ENCODE data around the gene TSR1.
"Not testable (repeated sequence)": the region's sequence is repeated elsewhere in the genome, so short reads cannot be mapped to it uniquely, and the experiment has no call there.

Gene TSR1

DNA sequence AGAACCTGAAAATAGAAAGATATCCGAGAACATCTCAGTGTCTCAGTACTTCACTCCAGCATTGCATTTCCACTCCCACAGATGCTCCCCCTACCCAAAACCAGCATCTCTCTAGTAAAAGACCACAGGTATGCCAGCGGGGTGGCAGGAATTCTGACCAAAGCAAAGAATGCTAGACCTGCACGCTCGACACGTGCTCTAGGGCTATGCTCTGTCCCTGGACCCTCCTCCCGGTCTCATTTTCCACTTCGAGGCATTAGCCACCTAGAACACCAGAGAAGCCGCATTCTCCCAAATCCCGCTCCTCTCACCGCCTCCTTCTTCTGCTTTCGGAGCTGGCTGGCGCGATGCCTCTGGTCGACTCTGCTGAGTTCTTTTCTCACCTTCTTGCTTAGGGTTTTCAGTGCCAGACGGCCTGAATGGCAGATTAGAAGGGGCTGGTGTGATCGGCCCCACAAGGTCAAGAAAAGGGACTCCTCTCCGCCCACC lies 487 bp downstream of the TSR1 start:
- no peak for DNase-seq

DNA sequence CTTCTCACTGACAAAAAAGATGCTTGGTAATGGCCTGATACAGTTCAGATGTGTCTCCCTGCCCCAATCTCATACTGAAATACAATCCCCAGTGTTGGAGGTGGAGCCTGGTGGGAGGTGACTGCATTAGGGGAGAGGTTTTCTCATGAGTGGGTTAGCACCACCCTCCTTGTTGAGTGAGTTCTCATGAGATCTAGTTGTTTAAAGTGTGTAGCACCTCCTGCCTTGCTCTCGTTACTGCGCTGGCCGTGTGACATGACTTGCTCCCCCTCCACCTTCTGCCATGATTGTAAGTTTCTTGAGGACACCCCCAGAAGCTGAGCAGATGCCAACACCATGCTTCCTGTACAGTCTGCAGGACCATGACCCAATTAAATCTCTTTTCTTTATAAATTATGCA lies 5.0 kb downstream of the TSR1 start:
- DNase-seq: no peak

DNA sequence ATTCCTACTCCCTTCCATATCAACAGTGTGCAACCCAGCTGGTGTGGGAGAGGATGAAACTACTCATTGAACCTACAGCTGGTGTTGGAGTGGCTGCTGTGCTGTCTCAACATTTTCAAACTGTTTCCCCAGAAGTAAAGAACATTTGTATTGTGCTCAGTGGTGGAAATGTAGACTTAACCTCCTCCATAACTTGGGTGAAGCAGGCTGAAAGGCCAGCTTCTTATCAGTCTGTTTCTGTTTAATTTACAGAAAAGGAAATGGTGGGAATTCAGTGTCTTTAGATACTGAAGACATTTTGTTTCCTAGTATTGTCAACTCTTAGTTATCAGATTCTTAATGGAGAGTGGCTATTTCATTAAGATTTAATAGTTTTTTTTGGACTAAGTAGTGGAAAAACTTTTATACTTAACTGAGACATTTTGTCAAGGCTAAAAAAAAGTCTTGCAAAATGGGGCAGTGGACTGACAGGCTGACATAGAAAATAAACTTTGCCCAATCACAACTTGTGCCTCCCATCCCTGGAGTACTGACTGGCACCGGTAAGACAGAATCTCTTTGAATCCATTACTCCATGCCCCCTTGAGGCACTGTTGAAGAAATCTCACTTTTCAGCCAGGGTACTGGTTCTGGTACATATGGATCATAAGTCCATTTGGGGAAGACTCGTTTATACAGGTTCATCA lies 12.5 kb downstream of the TSR1 start:
- DNase-seq: no peak

DNA sequence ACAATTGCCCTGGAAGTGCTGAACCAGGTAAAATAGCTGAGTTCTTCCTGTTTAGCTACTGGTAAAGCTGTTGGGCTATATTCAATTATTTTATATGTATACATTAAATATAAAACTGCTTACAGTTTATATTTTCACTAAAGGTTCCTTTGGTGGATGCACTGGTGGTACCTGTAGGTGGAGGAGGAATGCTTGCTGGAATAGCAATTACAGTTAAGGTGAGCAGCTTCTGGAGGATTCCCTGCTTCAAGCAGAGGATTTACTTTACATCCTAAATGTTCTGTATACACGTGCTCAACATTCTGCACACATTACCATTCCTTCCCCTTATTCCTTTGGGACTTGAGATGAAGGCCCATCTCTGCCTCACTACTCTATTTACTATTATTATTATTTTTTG lies 14.9 kb downstream of the TSR1 start:
- DNase-seq: no peak

DNA sequence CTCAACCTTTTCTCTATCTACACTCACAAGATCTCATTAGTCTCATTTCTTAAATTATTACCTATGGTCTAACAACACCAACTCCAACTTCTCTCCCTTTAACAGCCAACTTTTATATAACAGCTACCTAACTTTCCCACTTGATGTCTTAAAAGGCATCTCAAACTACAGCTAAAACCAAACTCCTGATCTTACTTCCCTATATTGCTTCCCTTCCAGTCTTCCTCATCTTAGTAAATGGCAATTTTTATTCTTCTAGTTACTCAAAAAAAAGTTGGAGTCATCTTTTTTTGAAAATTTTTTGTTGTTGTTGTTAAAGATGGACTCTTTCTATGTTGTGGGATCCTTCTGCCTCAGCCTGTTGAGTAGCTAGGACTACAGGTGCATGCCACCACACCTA lies 17.2 kb downstream of the TSR1 start:
- DNase-seq: no peak

DNA sequence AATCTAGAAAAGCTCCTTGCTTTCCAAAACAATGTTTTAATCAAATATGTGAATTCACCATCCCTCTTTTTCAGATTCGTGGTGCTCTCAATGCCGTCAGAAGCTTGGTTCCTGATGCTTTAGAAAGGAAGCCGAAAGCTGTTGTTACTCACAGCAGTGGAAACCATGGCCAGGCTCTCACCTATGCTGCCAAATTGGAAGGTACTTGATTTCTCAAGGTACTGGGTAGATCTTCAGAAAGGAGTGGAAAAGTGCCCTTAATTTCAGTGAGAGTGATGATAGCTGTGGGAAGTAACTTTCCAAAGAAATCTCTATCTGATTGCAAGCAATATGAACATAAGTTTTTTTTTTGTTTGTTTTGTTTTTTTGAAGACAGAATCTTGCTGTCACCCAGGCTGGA lies 18.5 kb downstream of the TSR1 start:
- no peak for DNase-seq

DNA sequence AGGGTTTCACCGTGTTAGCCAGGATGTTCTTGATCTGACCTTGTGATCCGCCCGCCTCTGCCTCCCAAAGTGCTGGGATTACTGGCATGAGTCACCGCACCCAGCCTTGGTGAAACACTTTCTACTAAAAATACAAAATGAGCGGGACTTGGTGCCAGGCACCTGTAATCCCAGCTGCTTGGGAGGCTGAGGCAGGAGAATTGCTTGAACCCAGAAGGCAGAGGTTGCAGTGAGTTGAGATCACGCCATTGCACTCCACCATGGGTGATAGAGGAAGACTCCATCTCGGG lies 19.4 kb downstream of the TSR1 start:
- not testable (repeated sequence) for DNase-seq

DNA sequence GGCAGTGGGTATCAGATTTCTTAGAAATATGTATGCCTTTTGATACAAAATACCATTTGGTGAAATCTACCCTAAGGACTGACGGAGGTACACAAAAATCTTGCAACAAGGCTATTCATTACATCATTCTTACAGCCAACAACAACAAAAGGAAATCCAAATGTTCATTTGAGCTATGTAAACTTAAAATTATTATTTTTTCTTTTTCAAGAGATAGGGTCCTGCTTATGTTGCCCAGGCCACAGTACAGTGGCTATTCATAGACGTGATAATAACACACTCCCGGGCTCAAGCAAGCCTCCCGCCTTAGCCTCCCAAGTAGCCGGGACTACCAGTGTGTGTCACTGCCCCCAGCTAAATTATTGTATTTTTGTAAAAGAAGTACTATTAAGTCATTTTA lies 23.5 kb downstream of the TSR1 start:
- no peak for DNase-seq

DNA sequence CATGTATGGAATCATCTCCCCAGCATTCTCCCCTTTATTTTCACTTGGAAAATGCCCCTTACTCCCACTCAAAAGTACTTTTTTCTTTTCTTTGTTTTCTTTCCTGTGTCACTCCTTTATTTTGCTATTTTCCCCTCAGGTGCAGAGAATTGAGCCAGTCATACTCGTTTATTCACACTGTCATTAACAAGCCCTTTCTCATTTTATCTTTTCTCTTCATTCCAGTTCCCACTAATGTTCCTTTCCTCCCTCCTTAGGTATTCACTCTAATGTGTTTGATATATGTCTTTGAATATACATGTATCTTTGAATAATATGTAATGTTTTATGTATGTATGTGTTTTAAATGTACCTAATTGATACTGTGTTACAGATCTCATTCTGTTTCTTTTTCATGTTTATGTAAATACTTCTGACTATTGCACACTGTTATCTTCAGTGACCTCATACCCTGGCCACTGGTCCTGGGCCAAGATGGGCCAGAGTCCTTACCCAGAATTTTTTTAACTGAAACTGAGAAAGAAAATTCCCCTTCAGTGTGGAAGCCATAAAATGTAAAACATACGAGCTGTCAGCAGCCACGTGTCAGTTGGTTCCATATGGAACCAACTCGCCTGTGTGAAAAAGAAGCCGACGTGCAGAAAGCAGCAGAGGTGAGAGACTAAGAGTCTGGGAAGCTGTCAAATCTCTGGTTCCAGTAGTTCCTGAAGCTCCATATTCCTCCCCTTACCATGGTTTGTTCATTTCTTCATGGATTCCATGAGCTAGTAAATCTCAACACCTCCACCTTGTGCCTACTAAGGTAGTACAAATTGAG lies 26.7 kb downstream of the TSR1 start:
- DNase-seq: no peak

DNA sequence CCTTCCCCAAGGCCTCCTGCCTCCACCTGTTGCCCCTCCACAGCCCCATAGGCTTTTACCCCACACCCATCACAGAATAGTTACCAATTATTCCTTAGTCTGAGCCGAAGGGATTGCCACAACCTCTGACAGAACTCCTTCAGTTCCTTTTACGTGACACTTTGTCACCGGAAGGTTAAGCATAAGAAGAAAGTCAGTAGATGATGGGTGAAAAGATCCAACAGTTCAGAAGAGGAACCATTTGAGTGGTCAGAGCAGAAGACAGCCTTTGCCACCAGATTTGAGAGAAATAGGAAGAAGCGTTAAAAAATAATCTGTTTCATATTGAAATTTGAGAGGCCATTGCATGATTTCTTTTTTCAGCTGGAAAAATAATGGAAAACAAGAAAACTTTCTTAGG lies 31.3 kb downstream of the TSR1 start:
- DNase-seq: no peak

DNA sequence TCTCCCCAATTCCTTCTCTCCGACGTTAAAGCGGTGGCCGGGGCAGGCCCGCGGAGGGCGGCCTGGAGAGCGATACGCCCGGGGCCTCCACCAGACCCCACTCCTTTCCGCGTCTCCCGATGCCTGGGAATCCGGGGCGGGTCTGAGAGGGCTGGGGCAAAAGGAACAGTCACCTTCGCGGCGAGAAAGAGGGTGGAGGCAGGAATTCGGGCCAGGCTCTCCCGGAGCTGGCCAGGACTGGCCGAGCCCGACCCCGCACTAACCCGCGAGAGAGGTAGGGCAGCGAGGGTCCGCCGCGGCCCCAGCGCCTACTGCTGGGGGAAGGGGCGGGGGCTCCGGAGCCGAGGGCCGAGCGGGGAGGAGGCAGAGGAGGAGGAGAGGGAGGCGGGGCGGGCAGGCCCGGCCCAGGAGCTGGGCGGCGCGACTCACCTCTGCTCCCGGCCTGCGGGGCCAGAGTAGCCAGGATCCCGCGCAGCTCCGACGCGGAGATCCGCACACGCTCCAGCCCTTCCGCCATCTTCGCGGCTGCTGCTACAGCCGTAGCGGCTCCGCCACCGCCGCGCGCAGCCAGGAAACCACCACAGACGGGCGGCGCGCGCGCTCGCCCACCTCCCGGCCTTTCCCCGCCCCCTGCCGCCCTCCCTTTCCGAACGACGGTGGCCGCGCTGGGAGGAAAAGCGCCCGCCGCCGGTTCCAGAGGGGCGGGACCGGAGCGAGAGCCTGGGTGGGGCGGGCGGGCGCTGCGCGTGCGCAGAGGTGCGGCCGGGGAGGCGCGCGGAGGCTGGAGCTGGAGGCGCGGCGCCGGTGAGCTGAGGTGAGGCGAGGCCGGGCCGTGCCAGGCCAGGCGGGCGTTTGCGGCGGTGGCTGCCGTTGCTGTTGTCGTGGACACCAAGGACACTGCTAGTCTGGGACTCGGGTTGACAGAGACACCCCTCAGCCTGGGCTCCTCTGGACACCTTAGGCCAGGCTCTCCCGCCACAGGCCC lies 32.8 kb downstream of the TSR1 start, which contains the start of the genes SMG6 and SRR:
Gene SMG6 (minus strand): TSS at position 582 of the 985 bp plus-strand sequence. CDS start 65 bp downstream, at position 517.
Gene SRR (plus strand): TSS at position 747 of the 985 bp plus-strand sequence. CDS start 11,611 bp downstream, outside the sequence.
- DNase-seq: peak; percentile 55

DNA sequence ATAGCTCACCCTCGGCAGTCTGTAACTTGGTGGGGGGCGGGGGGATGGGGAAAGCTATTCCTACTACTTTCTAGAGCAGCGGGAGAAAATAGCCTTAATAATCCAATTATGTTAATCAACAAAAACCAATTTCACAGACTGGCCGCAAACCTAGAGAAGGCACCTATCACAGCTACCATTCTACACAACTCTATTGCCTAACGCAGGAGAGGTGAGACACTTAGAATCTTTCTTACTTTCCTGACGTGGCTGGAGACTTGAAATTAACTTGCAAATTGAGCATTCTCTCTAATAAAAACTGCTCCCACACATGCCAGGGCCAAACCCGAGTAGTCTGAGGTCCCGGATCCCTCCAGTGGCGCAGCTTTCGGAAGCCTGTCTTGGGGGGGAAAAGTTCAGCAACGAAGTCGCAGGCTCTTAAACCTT lies 33.5 kb downstream of the TSR1 start:
- DNase-seq: no peak

DNA sequence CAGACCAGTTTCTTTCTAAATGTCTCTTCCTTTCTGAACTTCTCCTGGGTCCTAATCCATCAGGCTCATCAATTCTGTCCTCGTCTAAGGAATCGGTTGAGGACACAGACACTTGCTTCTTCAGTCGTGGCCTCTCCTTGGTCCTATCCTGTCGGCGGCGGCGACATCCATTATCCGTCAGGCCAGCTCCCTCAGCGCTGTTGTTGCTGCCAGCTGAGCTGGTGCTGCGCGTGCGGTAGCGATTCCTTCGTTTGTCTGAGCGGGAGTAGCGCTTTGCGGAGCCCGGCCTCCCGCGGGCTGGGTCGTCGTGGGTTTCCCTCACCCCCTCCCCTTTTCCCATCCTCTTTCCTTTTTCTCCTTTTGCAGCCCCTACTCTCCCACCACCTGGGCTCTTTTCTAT lies 36.5 kb downstream of the TSR1 start:
- DNase-seq: no peak

DNA sequence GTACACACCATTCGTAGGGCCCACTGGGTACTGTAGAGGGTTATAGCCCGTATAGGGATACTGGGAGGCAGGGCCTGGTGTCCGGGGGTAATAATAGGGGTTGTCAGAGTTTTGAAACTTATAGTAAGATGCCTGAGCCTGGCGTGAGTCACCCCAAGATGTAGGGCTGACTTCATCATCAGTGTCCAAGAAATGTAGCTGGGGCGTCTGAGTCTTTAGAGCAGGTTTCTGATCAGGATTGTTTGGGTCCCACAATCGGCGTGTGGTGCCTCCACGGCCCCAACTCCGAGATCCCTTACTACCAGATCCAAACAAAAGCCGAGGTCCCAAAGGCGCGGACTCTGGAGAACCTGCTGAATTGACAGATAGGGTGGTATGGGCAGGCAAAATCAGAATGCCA lies 37.1 kb downstream of the TSR1 start:
- DNase-seq: no peak

DNA sequence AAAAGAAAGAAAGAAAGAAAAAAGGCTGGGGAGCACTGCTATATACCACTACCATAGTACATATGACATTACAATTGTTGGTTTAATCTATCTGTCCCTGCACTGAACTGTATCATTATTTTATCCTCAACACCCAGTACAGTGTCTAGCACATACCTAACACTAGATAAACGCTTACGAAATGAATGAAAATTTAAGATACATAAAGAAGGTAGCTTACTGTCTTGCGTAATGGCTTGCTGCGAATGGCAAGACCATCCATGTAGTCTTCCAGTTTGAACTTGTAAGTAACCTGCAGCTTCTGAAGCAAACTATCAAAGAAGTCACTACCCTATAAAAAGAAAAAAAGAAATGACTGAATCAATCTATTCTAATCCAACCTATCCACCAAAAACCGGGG lies 39.2 kb downstream of the TSR1 start:
- no peak for DNase-seq

DNA sequence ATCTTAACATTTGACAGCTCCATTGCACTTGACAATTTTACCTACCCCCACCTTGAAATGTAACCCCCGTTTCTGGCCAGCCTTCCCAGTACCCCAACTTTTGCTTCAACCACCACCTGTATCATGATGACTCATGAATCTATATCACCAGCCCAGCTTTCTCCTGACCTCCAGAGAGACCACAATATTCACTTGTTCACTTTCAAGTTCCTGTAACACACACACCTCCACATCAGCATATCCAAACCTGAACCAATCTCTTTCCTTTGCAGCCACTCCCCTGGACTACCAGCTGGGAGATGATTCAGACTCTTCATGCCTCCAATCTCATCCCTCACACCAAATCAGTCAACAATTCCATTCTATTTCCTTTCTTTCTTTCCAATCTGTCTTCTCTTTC lies 40.7 kb downstream of the TSR1 start:
- no peak for DNase-seq

DNA sequence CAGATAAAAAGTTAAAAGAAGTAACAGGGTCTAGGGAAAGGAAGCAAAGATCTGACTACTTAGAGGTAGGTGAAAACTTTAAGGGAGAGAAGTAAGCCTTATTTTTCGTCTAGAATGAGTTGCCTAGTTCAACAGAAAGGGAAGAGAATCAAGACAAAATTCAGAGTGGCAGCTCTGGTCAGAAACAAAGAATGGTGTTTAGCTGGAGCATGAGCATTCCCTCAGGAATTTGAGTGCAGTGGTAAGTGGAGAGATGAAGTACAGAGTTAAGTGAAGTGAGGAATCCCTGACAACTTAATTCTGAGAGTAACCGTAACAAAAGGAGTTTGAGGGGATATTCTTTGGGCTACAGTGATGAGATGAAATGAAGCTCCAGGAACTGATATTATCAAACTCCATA lies 44.2 kb downstream of the TSR1 start:
- DNase-seq: no peak

DNA sequence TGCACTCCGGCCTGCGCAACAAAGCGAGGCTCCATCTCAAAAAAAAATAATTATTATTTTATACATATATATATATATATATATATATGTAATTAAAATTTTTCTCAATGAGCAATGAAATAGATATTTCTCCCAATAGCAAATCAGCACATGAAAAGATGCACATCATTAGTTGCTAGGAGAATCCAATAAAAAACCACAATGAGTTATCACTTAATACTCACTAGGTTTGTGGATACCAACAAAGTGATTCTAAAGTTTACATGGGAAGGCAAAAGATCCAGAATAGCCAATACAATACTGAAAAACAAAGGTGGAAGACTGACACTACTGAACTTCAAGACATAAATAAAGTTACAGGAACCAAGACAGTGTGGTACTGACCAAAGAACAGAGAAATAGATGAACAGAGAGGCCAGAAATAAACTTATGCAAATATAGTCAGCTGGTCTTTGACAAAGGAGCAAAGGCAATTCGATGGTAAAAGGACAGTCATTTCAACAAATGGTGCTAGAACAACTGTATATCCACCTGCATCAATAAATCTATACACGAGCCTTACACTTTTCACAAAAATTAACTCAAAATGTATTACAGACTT lies 46.3 kb downstream of the TSR1 start:
- DNase-seq: no peak

DNA sequence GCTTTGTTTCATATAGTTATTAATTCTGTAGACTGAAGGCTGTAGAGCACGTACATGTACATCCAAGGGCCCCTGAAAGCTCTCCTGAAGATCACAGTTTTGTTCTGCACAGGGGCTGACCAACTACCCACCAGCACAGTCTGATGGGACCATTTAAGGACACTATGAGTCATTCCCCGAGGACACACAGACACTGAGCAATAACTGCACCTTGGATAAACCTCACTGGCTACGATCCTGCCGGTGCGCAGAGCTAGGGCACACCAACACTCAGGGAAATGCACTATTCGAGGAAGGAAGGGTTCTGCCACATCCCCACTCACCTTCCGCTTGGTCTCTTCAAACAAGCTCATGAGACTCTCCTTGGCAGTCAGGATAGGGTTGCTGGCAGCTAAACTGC lies 53.0 kb downstream of the TSR1 start:
- DNase-seq: no peak

DNA sequence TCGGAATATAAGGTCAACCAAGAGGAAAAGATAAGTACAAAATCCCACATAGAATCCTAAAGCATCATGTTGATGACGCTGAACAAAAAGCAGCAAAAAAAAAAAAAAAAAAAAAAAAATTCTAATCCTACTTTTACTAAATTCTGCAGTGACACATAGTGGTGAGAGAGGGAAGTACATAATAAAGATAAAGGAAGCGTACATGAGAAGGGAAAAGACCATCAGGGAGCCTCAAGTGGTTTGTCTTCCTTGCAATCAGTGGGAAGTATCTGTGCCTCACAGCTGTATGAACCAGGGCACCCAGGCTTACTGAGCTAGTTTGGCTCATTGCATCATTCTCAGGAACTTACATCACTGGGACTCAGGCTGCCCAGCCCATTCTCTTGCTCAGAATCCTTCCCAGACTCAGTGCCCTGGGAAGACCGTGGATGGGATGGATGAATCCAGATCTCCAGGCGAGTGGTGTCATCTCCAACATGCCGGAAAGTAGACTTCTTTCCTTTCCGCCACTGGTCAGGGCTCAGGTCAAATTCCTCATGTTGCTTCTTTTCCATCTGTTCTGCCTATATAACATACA lies 53.9 kb downstream of the TSR1 start:
- DNase-seq: no peak

DNA sequence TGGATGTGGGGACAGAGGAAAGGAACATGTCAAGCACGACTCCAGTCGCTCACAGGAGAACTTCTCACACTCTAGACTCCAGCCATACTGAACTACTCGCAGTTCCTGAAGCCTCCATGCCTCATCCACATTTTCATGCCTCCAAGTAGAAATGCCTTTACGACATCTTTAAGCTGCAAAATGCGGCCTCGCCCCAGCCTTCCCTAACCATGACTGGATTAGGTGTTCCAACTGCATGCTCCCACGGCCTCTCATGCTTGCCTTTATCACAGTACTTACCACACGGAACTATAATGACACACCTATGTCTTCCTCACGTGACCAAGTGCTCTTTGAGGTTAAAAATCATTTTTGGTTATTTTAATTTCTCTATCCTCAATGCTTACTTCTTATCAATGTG lies 56.5 kb downstream of the TSR1 start:
- DNase-seq: no peak

DNA sequence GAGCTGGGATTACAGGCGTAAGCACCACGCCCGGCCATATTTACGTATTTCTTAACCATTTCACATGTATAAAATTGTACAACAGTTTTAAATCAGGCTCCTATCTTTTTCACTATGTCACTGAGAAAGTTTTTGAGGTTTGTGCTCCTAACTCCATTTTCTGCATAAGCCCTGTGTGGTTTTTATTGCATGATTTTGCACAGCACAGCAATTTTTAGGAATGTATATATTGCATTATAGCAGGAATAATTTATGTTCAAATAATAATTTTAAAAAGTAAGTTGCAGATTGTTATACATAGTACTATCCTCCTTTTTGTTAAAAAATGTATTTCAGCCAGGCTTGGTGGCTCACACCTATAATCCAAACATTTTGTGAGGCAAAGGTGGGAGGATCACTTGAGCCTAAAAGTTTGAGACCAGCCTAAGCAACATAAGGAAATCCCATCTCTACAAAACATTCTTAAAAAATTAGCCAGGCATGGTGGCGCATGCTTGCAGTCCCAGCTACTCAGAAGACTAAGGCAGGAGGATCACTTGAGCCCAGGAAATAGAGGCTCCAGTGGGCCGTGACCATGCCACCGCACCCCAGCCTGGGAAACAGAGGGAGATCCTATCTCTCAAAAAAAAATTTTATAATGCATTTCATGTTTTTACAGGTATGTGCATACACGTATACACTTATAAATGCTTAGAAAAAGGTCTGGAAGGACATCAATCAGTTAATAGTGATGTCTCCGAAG lies 58.7 kb downstream of the TSR1 start:
- no peak for DNase-seq

Data from NCI-H1417 treated with DMSO at 0.1 percent for 48 hours (cell line).